ENCODE measurements around the gene DRD3. TPM values are rescaled to one million over a fixed set of nuclear protein-coding genes. Genes with fewer than 3 reads are reported as not detected.

DRD3 gene
- total RNA-seq, 1 experiment from 2014 or later: not detected

- in situ Hi-C loops (cut with HindIII; ENCODE audit: low pct_unique_long_range_greater_than_20kb, low sequenced_read_pairs): no loop called here
- DNase-seq (ENCODE audit: low read depth): no peak
Measured at GRCh38 chr3:114194750-114195149, 15.9 kb upstream of the DRD3 start.

- no peak for DNase-seq (ENCODE audit: low read depth)
- in situ Hi-C loops (cut with HindIII; ENCODE audit: low pct_unique_long_range_greater_than_20kb, low sequenced_read_pairs): no loop called here
Measured at GRCh38 chr3:114192136-114192535, 13.3 kb upstream of the DRD3 start.

- DNase-seq (ENCODE audit: low read depth): no peak
- in situ Hi-C loops (cut with HindIII; ENCODE audit: low pct_unique_long_range_greater_than_20kb, low sequenced_read_pairs): no loop called here
Measured at GRCh38 chr3:114186501-114186900, 7.6 kb upstream of the DRD3 start.

- in situ Hi-C loops (cut with HindIII; ENCODE audit: low pct_unique_long_range_greater_than_20kb, low sequenced_read_pairs): no loop called here
- peak; percentile 16 for DNase-seq (ENCODE audit: low read depth)
Measured at GRCh38 chr3:114179575-114179974, 723 bp upstream of the DRD3 start.

- in situ Hi-C loops (cut with HindIII; ENCODE audit: low pct_unique_long_range_greater_than_20kb, low sequenced_read_pairs): no loop called here
- DNase-seq (ENCODE audit: low read depth): no peak
Measured at GRCh38 chr3:114176890-114177289, 2.0 kb downstream of the DRD3 start.

GRCh38 chr3:114176487-114176886 is 2.4 kb downstream of the DRD3 start:
- in situ Hi-C loops (cut with HindIII; ENCODE audit: low pct_unique_long_range_greater_than_20kb, low sequenced_read_pairs): no loop called here

GRCh38 chr3:114175204-114175987 is 3.5 kb downstream of the DRD3 start:
- DNase-seq (ENCODE audit: low read depth): no peak
- in situ Hi-C loops (cut with HindIII; ENCODE audit: low pct_unique_long_range_greater_than_20kb, low sequenced_read_pairs): no loop called here

More at GRCh38 chr3:114176487-114176886, 2.4 kb downstream of the DRD3 start:
- no peak for DNase-seq (ENCODE audit: low read depth)

GRCh38 chr3:114171677-114172076 is 7.2 kb downstream of the DRD3 start:
- DNase-seq (ENCODE audit: low read depth): no peak
- in situ Hi-C loops (cut with HindIII; ENCODE audit: low pct_unique_long_range_greater_than_20kb, low sequenced_read_pairs): no loop called here

GRCh38 chr3:114168150-114168549 is 10.7 kb downstream of the DRD3 start:
- in situ Hi-C loops (cut with HindIII; ENCODE audit: low pct_unique_long_range_greater_than_20kb, low sequenced_read_pairs): no loop called here
- DNase-seq (ENCODE audit: low read depth): no peak

- in situ Hi-C loops (cut with HindIII; ENCODE audit: low pct_unique_long_range_greater_than_20kb, low sequenced_read_pairs): no loop called here
- DNase-seq (ENCODE audit: low read depth): no peak
Measured at GRCh38 chr3:114157321-114157720, 21.5 kb downstream of the DRD3 start.

GRCh38 chr3:114155370-114155821 is 23.5 kb downstream of the DRD3 start:
- DNase-seq (ENCODE audit: low read depth): peak; percentile 7

GRCh38 chr3:114154321-114154821 is 24.5 kb downstream of the DRD3 start:
- in situ Hi-C loops (cut with HindIII; ENCODE audit: low pct_unique_long_range_greater_than_20kb, low sequenced_read_pairs): no loop called here
- DNase-seq (ENCODE audit: low read depth): no peak

More at GRCh38 chr3:114155370-114155821, 23.5 kb downstream of the DRD3 start:
- in situ Hi-C loops (cut with HindIII; ENCODE audit: low pct_unique_long_range_greater_than_20kb, low sequenced_read_pairs): no loop called here

GRCh38 chr3:114152519-114153151 is 26.2 kb downstream of the DRD3 start:
- in situ Hi-C loops (cut with HindIII; ENCODE audit: low pct_unique_long_range_greater_than_20kb, low sequenced_read_pairs): no loop called here
- peak; percentile 89 for DNase-seq (ENCODE audit: low read depth)

- in situ Hi-C loops (cut with HindIII; ENCODE audit: low pct_unique_long_range_greater_than_20kb, low sequenced_read_pairs): no loop called here
- DNase-seq (ENCODE audit: low read depth): no peak
Measured at GRCh38 chr3:114151091-114151490, 27.8 kb downstream of the DRD3 start.

- in situ Hi-C loops (cut with HindIII; ENCODE audit: low pct_unique_long_range_greater_than_20kb, low sequenced_read_pairs): no loop called here
- DNase-seq (ENCODE audit: low read depth): no peak
Measured at GRCh38 chr3:114147251-114147650, 31.6 kb downstream of the DRD3 start.

GRCh38 chr3:114144909-114145688 is 33.8 kb downstream of the DRD3 start:
- no peak for DNase-seq (ENCODE audit: low read depth)

GRCh38 chr3:114143817-114144216 is 35.0 kb downstream of the DRD3 start:
- in situ Hi-C loops (cut with HindIII; ENCODE audit: low pct_unique_long_range_greater_than_20kb, low sequenced_read_pairs): no loop called here
- DNase-seq (ENCODE audit: low read depth): no peak

More at GRCh38 chr3:114144909-114145688, 33.8 kb downstream of the DRD3 start:
- in situ Hi-C loops (cut with HindIII; ENCODE audit: low pct_unique_long_range_greater_than_20kb, low sequenced_read_pairs): no loop called here

- no peak for DNase-seq (ENCODE audit: low read depth)
- in situ Hi-C loops (cut with HindIII; ENCODE audit: low pct_unique_long_range_greater_than_20kb, low sequenced_read_pairs): no loop called here
Measured at GRCh38 chr3:114139836-114140235, 39.0 kb downstream of the DRD3 start.

GRCh38 chr3:114133947-114134346 is 44.9 kb downstream of the DRD3 start:
- in situ Hi-C loops (cut with HindIII; ENCODE audit: low pct_unique_long_range_greater_than_20kb, low sequenced_read_pairs): no loop called here
- no peak for DNase-seq (ENCODE audit: low read depth)

Measured in Caki2 (cell line).